HEK293 (cell line): ENCODE data around the gene PLLP.

Experiments used
- ZFP69B ChIP-seq: fragments of 450-650 bp; formaldehyde crosslinking; IDR thresholded peaks from 2 replicates; pipeline ENCODE4 v1.5.1; 2016; ENCODE audit warnings: missing biosample characterization, missing genetic modification characterization
- ZNF416 ChIP-seq: fragments of 450-650 bp; formaldehyde crosslinking; IDR thresholded peaks from 2 replicates; pipeline ENCODE4 v1.5.1; 2016; ENCODE audit warnings: missing biosample characterization, missing genetic modification characterization
- TF ChIP-seq, protein P1 (sequence below): fragments of 450-650 bp; formaldehyde crosslinking; IDR thresholded peaks from 2 replicates; pipeline ENCODE4 v1.5.1; 2016; ENCODE audit warnings: missing biosample characterization, missing genetic modification characterization

DNA sequence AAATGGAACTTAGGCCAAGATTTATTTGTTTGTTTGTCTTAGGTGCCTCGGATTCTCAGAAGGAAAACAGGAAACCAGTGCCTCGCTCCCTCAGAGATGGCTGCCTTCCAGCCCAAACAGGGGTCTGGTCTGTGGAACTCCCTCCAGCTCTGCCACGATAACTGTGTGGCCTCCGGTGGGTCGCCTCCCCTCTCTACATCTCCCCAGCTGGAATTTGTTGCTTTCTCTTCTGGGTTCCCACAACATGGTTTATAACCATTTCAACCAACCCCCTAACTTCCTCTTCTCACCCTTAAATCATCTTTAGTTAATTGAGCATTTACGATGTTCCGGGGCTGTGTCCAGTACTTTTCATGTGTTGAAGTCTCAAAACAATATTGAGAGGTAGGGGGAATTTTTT lies 30.9 kb upstream of the PLLP start:
- no peak for TF ChIP-seq ZFP69B (tag by site-specific recombination)
- TF ChIP-seq, protein P1, sequence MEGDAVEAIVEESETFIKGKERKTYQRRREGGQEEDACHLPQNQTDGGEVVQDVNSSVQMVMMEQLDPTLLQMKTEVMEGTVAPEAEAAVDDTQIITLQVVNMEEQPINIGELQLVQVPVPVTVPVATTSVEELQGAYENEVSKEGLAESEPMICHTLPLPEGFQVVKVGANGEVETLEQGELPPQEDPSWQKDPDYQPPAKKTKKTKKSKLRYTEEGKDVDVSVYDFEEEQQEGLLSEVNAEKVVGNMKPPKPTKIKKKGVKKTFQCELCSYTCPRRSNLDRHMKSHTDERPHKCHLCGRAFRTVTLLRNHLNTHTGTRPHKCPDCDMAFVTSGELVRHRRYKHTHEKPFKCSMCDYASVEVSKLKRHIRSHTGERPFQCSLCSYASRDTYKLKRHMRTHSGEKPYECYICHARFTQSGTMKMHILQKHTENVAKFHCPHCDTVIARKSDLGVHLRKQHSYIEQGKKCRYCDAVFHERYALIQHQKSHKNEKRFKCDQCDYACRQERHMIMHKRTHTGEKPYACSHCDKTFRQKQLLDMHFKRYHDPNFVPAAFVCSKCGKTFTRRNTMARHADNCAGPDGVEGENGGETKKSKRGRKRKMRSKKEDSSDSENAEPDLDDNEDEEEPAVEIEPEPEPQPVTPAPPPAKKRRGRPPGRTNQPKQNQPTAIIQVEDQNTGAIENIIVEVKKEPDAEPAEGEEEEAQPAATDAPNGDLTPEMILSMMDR (tag by site-specific recombination) = no peak
- no peak for TF ChIP-seq ZNF416
